ENCODE measurements around the gene OOEP. TPM values are rescaled to one million over a fixed set of nuclear protein-coding genes. Genes with fewer than 3 reads are reported as not detected.

Gene OOEP
- total RNA-seq, 1 donor from 2014 or later: not detected

DNA sequence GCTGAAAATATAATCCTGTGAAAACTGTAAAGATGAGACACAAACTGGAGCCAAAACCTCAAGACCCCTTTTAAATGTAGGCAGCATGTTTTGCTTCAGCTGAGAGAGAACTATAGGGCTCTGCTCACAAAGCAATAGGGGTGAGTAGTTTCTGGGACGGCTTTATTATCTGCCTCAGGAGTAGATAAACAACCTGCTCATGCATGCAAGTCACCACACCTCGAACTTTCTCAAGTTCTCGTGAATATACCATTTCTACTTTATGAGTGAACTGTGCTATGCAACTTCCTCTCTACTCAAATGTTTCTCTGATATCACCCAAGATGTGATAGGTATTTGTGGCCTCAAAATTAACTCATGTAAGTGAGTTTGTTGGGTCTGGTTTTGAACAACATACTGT lies 7.5 kb upstream of the OOEP start:
- no peak for DNase-seq (ENCODE audit: low spot score)
- Mint-ChIP-seq H3K9me3 (ENCODE audit: unreplicated experiment) (no peaks in the 10 kb centered on the region), H3K36me3 (ENCODE audit: low read depth, unreplicated experiment) (no peaks in the 10 kb centered on the region), H3K4me3 (ENCODE audit: unreplicated experiment) (no peak overlapping the region), H3K27me3 (ENCODE audit: unreplicated experiment) (peaks cover 2% of the 10 kb centered on the region), H3K4me1 (ENCODE audit: unreplicated experiment) (no peaks in the 10 kb centered on the region), H3K27ac (ENCODE audit: unreplicated experiment) (no peak overlapping the region)
- TF ChIP-seq CTCF (IDR thresholded peaks at IDR 0.05; ENCODE audit: unreplicated experiment): no peak

DNA sequence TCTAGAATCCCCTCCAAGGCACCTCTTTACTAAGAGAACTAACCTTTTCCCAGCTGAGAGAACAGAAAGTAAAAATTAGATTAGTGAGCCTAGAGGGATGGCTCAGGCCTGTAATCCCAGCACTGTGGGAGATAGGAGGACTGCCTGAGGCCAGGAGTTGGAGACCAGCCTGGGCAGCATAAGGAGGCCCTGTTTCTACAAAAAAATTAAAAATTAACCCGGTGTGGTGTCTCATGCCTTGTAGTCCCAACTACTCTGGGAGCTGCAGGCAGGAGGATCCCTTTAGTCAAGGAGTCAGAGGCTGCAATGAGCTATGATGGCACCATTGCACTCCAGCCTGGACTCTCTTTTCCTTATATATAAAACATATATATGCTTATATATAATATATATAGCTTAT lies 5.5 kb upstream of the OOEP start:
- Mint-ChIP-seq H3K4me1 (ENCODE audit: unreplicated experiment) (no peaks in the 10 kb centered on the region), H3K36me3 (ENCODE audit: low read depth, unreplicated experiment) (no peaks in the 10 kb centered on the region), H3K4me3 (ENCODE audit: unreplicated experiment) (no peak overlapping the region), H3K27me3 (ENCODE audit: unreplicated experiment) (peaks cover 2% of the 10 kb centered on the region), H3K27ac (ENCODE audit: unreplicated experiment) (no peak overlapping the region), H3K9me3 (ENCODE audit: unreplicated experiment) (no peaks in the 10 kb centered on the region)
- no peak for TF ChIP-seq CTCF (IDR thresholded peaks at IDR 0.05; ENCODE audit: unreplicated experiment)
- DNase-seq (ENCODE audit: low spot score): no peak

- no peak overlapping the region for H3K4me3 Mint-ChIP-seq (ENCODE audit: unreplicated experiment)
- TF ChIP-seq CTCF (IDR thresholded peaks at IDR 0.05; ENCODE audit: unreplicated experiment): no peak
- no peaks in the 10 kb centered on the region for H3K9me3 Mint-ChIP-seq (ENCODE audit: unreplicated experiment)
- H3K36me3 Mint-ChIP-seq (ENCODE audit: low read depth, unreplicated experiment): no peaks in the 10 kb centered on the region
- no peaks in the 10 kb centered on the region for H3K4me1 Mint-ChIP-seq (ENCODE audit: unreplicated experiment)
- H3K27me3 Mint-ChIP-seq (ENCODE audit: unreplicated experiment): peaks cover 4% of the 10 kb centered on the region
- DNase-seq (ENCODE audit: low spot score): no peak
- H3K27ac Mint-ChIP-seq (ENCODE audit: unreplicated experiment): no peak overlapping the region
These were observed 2.8 kb upstream of the OOEP start for GRCh38 chr6:73372516-73372915.

- DNase-seq (ENCODE audit: low spot score): no peak
- Mint-ChIP-seq H3K36me3 (ENCODE audit: low read depth, unreplicated experiment) (no peaks in the 10 kb centered on the region), H3K27ac (ENCODE audit: unreplicated experiment) (no peak overlapping the region), H3K4me3 (ENCODE audit: unreplicated experiment) (no peak overlapping the region), H3K4me1 (ENCODE audit: unreplicated experiment) (no peaks in the 10 kb centered on the region), H3K9me3 (ENCODE audit: unreplicated experiment) (no peaks in the 10 kb centered on the region), H3K27me3 (ENCODE audit: unreplicated experiment) (peaks cover 4% of the 10 kb centered on the region)
- no peak for TF ChIP-seq CTCF (IDR thresholded peaks at IDR 0.05; ENCODE audit: unreplicated experiment)
These were observed 2.3 kb upstream of the OOEP start for GRCh38 chr6:73371984-73372383.

DNA sequence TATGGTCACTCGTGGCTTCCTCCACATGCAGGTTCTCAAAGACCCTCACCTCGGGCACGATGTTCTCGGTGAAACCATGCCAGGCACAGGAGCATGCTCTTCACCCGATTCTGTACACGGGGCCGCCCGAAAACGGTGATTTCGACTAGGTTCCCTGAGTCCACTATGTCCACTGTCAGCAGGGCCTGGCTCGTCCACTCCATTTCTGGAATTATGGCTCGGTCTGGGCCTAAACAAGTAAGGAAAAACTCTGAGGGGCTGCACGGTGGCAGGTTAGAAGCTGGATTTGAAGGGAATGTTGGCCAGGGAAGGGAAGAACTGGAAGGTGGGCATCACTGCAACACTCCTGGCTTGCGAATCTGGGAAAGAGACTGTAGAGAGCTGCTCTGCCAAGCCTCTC lies 540 bp downstream of the OOEP start:
- H3K27ac Mint-ChIP-seq (ENCODE audit: unreplicated experiment): no peak overlapping the region
- H3K4me1 Mint-ChIP-seq (ENCODE audit: unreplicated experiment): no peaks in the 10 kb centered on the region
- TF ChIP-seq CTCF (IDR thresholded peaks at IDR 0.05; ENCODE audit: unreplicated experiment): no peak
- H3K27me3 Mint-ChIP-seq (ENCODE audit: unreplicated experiment): peaks cover 3% of the 10 kb centered on the region
- H3K9me3 Mint-ChIP-seq (ENCODE audit: unreplicated experiment): no peaks in the 10 kb centered on the region
- H3K4me3 Mint-ChIP-seq (ENCODE audit: unreplicated experiment): no peak overlapping the region
- H3K36me3 Mint-ChIP-seq (ENCODE audit: low read depth, unreplicated experiment): no peaks in the 10 kb centered on the region
- no peak for DNase-seq (ENCODE audit: low spot score)

Data from endothelial cell (in vitro differentiated cells).